GM10266 (cell line): ENCODE data around the gene EXOSC6.
"Not testable (repeated sequence)": the region's sequence is repeated elsewhere in the genome, so short reads cannot be mapped to it uniquely, and the experiment has no call there.

Source experiments
- DNase-seq: peaks from one replicate; pipeline ENCODE4 v3.0.0; 2012; ENCODE audit errors: extremely low spot score
- CTCF ChIP-seq: IDR thresholded peaks from 2 replicates; pipeline ENCODE4 v1.5.1; 2012; ENCODE audit warnings: mild to moderate bottlenecking, low read depth; ENCODE audit not compliant: control insufficient read depth, insufficient read depth; ENCODE audit errors: missing control alignments

EXOSC6 gene

GRCh38 chr16:70252355-70252988, 732 bp upstream of the EXOSC6 start:
- TF ChIP-seq CTCF, result peak; percentile 47
- DNase-seq, result no peak

GRCh38 chr16:70250748-70251628, 752 bp downstream of the EXOSC6 start:
- TF ChIP-seq CTCF, result peak; percentile 25
- peak; percentile 78 for DNase-seq

GRCh38 chr16:70249697-70250096, 2.0 kb downstream of the EXOSC6 start:
- DNase-seq, result not testable (repeated sequence)

- not testable (repeated sequence) for DNase-seq
Observed at GRCh38 chr16:70238773-70239172, 13.0 kb downstream of the EXOSC6 start.

- DNase-seq, result not testable (repeated sequence)
Observed at GRCh38 chr16:70231831-70232230, 19.9 kb downstream of the EXOSC6 start.

- not testable (repeated sequence) for DNase-seq
Observed at GRCh38 chr16:70226024-70226423, 25.7 kb downstream of the EXOSC6 start.

GRCh38 chr16:70225430-70225829, 26.3 kb downstream of the EXOSC6 start:
- not testable (repeated sequence) for DNase-seq

GRCh38 chr16:70224645-70225044, 27.1 kb downstream of the EXOSC6 start:
- DNase-seq, result not testable (repeated sequence)

- DNase-seq, result not testable (repeated sequence)
Observed at GRCh38 chr16:70223971-70224513, 27.7 kb downstream of the EXOSC6 start.

GRCh38 chr16:70223216-70223615, 28.5 kb downstream of the EXOSC6 start:
- DNase-seq, result not testable (repeated sequence)

GRCh38 chr16:70222574-70222973, 29.2 kb downstream of the EXOSC6 start:
- DNase-seq, result not testable (repeated sequence)

- DNase-seq, result not testable (repeated sequence)
Observed at GRCh38 chr16:70218586-70218985, 33.2 kb downstream of the EXOSC6 start.

GRCh38 chr16:70206382-70206781, 45.4 kb downstream of the EXOSC6 start:
- not testable (repeated sequence) for DNase-seq

GRCh38 chr16:70204668-70205405, 46.9 kb downstream of the EXOSC6 start:
- DNase-seq, result not testable (repeated sequence)

- not testable (repeated sequence) for DNase-seq
Observed at GRCh38 chr16:70204010-70204409, 47.7 kb downstream of the EXOSC6 start.

- not testable (repeated sequence) for DNase-seq
Observed at GRCh38 chr16:70203508-70203907, 48.2 kb downstream of the EXOSC6 start.

GRCh38 chr16:70200063-70200462, 51.7 kb downstream of the EXOSC6 start:
- not testable (repeated sequence) for DNase-seq

GRCh38 chr16:70199170-70199569, 52.6 kb downstream of the EXOSC6 start:
- DNase-seq, result not testable (repeated sequence)
